ENCODE data around the gene CEP290.

CEP290 gene, protein sequence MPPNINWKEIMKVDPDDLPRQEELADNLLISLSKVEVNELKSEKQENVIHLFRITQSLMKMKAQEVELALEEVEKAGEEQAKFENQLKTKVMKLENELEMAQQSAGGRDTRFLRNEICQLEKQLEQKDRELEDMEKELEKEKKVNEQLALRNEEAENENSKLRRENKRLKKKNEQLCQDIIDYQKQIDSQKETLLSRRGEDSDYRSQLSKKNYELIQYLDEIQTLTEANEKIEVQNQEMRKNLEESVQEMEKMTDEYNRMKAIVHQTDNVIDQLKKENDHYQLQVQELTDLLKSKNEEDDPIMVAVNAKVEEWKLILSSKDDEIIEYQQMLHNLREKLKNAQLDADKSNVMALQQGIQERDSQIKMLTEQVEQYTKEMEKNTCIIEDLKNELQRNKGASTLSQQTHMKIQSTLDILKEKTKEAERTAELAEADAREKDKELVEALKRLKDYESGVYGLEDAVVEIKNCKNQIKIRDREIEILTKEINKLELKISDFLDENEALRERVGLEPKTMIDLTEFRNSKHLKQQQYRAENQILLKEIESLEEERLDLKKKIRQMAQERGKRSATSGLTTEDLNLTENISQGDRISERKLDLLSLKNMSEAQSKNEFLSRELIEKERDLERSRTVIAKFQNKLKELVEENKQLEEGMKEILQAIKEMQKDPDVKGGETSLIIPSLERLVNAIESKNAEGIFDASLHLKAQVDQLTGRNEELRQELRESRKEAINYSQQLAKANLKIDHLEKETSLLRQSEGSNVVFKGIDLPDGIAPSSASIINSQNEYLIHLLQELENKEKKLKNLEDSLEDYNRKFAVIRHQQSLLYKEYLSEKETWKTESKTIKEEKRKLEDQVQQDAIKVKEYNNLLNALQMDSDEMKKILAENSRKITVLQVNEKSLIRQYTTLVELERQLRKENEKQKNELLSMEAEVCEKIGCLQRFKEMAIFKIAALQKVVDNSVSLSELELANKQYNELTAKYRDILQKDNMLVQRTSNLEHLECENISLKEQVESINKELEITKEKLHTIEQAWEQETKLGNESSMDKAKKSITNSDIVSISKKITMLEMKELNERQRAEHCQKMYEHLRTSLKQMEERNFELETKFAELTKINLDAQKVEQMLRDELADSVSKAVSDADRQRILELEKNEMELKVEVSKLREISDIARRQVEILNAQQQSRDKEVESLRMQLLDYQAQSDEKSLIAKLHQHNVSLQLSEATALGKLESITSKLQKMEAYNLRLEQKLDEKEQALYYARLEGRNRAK (N-terminal part only)

DNA sequence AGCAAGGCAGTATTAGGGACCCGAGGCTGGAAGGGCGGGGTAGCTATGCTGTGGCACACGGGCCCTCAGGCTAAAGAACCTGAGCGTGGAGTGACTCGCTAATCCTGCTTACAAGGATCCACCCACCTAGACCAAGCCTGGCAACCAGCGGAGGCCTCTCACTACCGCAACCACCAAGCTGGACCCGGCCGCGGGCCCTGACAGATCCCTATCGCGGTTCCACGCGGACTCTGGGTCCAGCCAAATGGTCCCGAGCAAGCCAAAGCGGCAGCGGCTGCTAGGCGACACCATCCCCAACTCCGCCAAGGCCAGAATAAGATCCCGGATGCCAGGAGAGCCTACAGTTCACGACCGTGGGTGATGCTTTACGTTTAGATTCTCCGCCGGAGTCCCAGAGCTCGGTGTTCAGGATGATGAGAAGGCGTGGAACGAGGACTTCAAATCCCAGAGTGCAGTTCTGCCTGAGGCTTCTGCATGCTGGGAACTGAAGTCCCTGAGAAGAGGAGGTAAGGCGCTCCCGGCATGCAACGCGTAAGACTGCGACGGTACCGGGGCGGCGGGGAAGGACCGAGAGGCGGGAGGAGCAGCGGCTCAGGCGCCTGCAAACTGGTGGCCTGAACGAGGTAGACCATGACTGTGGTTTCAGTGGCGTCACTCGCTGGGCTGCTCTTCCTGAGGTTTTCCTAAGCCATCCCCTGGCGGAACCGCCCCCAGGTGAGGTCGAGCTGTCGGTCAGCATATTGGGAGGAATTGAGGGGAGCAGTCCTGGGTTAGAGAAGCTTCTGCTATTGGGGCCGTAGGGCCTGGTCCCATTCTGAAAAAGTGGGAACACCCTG, at the start of gene CEP290, which contains the start of gene TMTC3:
CEP290 (minus strand) TSS at position 315 of the 836 bp plus-strand sequence. CDS start 781 bp downstream, outside the sequence.
TMTC3 (plus strand) TSS at position 534 of the 836 bp plus-strand sequence. CDS start 6,009 bp downstream, outside the sequence.
- peak; percentile 96 for DNase-seq

DNA sequence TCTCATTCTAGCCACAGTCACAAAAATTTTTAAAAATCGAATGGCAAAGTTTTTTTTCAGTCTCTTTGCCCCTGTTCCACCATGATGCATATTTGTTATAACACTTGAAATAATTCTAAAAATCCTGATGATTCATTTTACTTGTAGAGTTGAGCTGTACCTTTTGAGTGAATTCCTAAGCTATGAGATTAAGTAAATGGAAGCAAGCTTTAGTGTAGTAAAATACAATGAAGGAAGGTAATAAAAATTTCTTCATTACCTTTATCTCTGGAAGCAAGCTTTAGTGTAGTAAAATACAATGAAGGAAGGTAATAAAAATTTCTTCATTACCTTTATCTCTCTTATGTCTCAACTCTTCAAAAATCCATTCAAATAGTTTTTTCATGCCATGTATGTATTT, 46.3 kb upstream of the CEP290 start:
- no peak for DNase-seq

DNA sequence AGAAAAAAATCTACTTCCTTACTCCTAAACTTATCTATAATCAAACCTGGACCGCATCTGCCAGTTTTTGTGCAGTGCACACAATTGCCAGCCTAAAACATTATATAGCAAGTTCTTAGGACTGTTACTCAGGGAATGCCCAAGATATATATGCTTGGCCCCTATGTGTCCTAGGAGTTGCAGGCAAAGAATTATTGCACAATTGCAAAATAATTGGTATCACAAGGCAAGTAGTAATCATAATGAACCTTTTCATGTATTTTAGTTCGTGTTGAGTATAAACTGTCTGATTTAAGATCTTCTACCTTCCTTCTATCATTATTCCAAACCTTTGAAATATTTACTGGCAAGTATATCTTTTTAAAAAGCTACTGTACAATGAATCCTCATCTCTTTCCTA, 45.7 kb upstream of the CEP290 start:
- DNase-seq, result no peak

- DNase-seq, result no peak
Observed at GRCh38 chr12:88185988-88186387, 44.1 kb upstream of the CEP290 start.

- no peak for DNase-seq
Observed at GRCh38 chr12:88185279-88185678, 43.4 kb upstream of the CEP290 start.

GRCh38 chr12:88184196-88184595, 42.3 kb upstream of the CEP290 start:
- no peak for DNase-seq

DNA sequence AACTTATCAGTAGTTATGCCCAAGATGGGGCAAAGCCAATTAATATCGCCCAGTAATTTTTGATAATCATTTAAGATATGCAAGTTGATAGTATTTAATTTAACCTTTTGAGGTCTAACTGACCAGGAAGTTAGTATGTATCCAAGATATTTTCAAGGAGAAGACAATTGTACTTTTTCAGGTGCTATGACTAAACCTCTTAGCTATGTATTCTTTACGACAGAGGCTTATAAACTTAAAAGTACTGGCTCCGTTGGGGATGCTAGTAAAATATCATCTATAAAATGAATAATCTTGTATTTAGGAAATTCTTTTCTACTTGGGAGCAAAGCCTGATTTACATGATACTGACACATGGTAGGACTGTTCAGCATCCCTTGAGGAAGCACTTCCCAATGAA, 40.5 kb upstream of the CEP290 start:
- no peak for DNase-seq

DNA sequence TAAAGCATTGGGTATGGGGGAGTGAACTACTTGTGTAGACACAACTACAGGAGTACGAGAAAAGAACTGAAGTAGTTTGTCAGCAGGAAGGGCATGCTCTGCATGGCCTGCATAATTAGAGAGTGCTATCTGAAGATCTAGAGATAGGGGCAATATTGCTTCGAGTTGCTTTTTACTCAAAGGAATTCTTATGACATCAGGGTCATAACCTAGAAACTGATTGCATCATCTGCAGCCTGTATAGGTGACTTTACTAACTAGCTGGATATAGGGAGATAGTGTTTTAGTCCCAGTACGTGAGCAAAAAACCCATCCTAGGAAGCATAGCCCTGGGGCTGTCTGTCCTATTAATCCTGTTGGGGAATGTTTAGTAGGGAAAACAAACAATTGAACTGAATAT, 40.0 kb upstream of the CEP290 start:
- DNase-seq, result no peak

DNA sequence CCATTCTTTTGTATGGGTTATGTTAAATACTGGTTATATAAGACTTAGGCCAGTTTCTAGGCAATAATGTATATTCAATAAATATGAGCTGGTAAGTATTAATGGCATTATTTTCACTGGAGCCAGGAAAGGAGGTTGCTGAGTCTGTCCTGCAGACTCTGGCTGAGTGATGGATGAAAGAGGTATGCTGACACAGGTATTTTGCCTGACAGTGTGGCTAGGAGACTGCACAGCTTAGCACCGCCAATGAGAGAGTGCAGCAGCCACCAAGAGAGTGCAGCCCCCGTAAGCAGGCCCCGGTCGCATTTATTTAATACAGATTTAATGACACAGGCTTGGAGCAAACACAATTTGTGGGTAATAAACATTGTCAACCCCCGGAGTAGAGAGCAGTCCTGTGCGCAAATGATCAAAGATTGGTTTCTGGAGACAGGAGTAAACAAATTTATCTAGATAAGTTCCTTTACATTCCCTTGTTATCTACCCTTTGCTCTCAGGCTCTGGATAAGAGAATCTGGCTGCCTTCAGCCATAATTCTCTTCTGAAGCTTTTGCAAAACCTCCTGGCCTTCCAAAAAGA, 37.6 kb upstream of the CEP290 start:
- no peak for DNase-seq

DNA sequence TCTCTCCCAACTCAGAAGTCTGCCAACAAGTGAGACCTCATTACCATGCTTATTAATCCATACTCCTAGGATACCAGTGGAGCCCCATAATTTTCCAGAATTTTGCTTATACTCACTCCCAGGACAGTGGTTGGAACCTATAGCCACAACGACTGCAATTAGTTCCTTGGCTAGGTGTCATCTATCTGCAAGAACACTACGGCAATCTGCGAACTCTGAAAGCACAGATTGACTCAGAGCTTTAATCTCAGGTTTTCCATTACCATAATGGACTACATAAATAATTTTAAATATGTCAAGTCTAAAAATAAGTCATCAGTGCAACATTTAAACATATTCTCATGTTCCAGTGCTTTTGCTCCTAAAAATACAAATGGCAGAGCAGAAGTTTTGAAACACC, 33.7 kb upstream of the CEP290 start:
- no peak for DNase-seq

DNA sequence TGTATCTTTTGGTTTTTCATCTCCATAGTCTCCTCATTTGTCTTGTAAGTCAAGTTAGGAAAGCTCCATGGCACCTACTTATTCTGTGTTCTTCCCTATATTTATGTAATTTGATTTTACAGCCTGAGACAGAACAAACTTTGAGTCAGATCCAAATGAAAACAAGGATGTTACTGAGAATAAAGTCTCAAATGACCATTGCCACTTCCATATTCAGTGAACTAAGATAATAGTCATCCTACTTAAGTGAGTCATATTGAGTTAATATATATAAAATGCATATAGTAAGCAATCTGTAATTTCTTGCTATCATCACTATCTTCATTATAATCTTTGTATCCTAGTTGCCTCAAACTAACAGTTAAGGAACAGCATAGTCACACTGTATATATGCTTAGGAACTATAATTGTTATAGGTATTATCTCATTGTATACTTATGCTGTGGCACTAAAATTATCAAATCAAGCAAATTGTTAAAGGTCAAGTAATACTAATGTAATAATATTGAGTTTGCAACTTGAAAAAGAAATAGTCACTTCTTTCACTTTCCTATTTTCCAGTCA, 31.0 kb upstream of the CEP290 start:
- no peak for DNase-seq

GRCh38 chr12:88167384-88167783, 25.5 kb upstream of the CEP290 start:
- no peak for DNase-seq

- no peak for DNase-seq
Observed at GRCh38 chr12:88166179-88166578, 24.3 kb upstream of the CEP290 start.

GRCh38 chr12:88163371-88163770, 21.5 kb upstream of the CEP290 start:
- DNase-seq, result no peak

DNA sequence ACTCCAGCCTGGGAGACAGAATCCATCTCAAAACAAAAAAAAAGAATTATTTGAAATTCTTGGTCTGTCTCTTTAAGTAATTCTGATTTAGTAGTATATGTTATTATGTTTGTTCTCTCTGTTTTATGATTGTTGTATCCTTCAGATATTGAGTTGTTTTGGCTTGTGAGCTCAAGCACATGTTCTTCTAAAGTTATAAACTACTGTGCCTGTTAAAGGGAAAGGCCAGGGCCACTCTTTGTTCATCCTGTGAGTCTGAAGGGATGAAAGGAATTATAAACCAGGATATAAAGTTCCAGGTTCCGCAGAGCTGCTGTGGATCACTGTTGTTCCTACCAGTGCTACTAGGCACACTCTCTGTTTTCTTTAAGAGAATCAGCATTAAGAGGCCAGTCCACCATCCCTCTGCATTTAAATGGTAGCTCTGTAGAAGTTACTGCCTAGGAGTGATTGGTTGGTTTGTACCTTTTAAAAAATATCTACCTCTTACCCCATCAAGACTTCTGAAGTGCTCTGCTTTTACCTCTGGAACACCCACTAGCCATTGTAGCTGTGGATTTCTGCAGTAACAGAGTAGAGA, 14.3 kb upstream of the CEP290 start:
- no peak for DNase-seq

- DNase-seq, result no peak
Observed at GRCh38 chr12:88153959-88154358, 12.1 kb upstream of the CEP290 start.

- DNase-seq, result no peak
Observed at GRCh38 chr12:88150063-88150462, 8.2 kb upstream of the CEP290 start.

DNA sequence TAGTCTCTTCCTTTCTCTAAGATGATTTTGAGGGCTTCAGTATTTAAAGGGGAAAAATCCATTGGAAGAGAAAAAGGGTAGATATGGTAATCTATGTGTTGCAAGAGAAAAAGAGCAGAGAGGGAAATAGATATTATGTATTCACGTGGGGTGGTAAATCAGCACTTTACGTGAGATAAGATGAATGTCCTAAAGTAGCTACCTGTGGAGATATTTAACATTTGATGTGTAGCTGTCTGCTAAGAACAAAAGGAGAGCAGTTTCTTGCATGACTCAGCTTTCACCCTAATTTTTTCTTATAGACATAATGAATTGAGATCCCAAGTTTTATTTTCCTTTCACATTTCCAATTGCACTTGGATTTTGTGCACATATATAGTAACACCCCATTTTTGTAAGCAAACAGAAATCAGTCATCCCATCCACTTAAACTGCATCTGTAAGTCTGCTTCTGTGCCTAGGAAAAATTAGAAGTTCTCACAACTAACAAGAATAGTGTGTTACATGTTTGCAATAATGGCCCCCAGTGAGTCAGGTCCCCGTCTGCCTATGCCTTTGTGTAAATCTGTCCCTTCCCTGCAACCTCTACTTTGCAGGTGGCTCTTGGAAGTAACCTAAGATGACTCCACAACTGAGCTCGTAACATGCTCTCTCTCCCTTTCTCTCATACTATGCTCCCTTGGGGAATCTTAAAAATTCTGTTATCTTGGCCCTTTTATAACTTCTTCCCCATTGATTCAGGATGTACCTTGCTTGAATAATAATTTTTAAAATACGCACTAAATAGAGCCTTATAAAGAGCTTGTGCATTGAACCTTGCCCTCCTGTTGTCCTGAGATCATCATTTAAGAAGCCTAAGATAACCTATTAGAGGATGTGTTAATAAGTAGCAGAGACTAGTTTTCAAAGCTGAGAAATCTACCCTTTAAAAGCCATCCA, 3.9 kb upstream of the CEP290 start:
- DNase-seq, result no peak

DNA sequence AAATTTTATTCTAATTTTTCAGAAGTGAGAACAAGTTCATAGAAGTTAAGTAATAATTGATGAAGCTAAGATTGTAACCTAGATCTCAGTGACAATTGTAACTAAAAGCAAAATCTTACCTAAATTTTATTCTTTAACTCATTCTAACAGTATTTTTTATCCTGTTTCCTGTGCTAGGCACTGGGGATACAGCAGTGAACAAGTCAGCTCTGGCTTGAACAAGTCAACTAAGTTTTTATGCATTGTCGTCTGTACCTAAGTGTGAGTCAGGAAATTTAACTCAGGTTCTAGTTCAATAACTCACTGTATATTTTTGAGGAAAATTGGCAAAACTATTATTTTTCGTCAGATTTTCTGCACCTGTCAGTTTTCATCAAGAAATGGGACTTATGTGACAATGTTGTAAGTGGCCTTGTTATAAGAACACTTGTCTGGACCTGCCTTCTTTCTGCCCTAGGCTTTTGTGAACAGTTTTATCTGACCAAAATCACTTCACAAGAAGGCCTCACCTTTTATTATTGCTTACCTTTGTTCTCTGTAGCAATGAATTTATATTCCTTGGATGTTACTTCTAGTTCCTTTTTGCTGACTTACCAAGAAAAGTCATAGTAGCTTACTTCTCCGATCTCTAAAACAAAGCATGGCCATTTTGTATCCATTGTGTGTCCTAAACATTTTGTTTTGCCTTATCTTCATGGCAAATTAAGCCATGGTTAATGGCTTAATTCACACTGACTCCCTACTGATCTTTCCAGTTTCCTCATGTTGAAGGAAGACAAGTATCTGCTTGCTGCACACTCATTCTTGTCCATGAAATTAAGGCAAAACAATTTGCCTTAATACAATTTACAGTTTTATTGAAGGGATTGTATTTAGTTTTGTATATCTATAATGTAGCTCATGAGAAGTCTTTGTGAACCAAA, 2.9 kb upstream of the CEP290 start:
- no peak for DNase-seq
